Measurements from ENCODE around the gene CD2AP. TPM values are rescaled to one million over a fixed set of nuclear protein-coding genes. Genes with fewer than 3 reads are reported as not detected.

CD2AP gene
- total RNA-seq, 1 donor from 2014 or later = 29.5 TPM

- Mint-ChIP-seq H3K4me3 (no peak overlapping the region), H3K36me3 (peaks cover 5% of the 10 kb centered on the region), H3K9me3 (no peaks in the 10 kb centered on the region), H3K27ac (no peak overlapping the region), H3K27me3 (no peaks in the 10 kb centered on the region), H3K4me1 (ENCODE audit: unreplicated experiment) (no peaks in the 10 kb centered on the region)
- TF ChIP-seq, protein P1, sequence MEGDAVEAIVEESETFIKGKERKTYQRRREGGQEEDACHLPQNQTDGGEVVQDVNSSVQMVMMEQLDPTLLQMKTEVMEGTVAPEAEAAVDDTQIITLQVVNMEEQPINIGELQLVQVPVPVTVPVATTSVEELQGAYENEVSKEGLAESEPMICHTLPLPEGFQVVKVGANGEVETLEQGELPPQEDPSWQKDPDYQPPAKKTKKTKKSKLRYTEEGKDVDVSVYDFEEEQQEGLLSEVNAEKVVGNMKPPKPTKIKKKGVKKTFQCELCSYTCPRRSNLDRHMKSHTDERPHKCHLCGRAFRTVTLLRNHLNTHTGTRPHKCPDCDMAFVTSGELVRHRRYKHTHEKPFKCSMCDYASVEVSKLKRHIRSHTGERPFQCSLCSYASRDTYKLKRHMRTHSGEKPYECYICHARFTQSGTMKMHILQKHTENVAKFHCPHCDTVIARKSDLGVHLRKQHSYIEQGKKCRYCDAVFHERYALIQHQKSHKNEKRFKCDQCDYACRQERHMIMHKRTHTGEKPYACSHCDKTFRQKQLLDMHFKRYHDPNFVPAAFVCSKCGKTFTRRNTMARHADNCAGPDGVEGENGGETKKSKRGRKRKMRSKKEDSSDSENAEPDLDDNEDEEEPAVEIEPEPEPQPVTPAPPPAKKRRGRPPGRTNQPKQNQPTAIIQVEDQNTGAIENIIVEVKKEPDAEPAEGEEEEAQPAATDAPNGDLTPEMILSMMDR (conservative IDR thresholded peaks at IDR 0.05) = no peak
- no peak for DNase-seq (ENCODE audit: extremely low spot score, unreplicated experiment)
Measured at GRCh38 chr6:47573109-47573508, 95.5 kb downstream of the CD2AP start.

GRCh38 chr6:47574789-47575188 lies 97.2 kb downstream of the CD2AP start:
- H3K27me3 Mint-ChIP-seq = no peaks in the 10 kb centered on the region
- H3K4me1 Mint-ChIP-seq (ENCODE audit: unreplicated experiment) = no peaks in the 10 kb centered on the region
- H3K27ac Mint-ChIP-seq = no peak overlapping the region
- H3K9me3 Mint-ChIP-seq = no peaks in the 10 kb centered on the region
- TF ChIP-seq, protein P1 (conservative IDR thresholded peaks at IDR 0.05) = no peak
- DNase-seq (ENCODE audit: extremely low spot score, unreplicated experiment) = no peak
- no peak overlapping the region for H3K4me3 Mint-ChIP-seq
- peaks cover 7% of the 10 kb centered on the region for H3K36me3 Mint-ChIP-seq

DNA sequence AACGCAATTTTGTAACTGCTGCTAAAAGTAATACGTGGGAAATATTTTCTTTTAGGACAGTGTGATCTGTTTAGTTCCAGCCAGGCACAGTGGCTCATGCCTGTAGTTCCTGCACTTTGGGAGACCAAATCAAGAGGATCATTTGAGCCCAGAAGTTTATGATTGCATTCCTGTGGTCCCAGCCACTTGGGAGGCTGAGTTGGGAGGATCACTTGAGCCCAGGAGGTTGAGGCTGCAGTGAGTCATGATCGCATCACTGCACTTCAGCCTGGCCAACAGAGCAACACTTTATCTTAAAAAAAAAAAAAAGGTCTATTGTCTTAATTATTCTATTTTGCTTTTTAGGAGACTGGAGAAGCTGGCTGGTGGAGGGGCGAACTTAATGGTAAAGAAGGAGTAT lies 101.5 kb downstream of the CD2AP start:
- Mint-ChIP-seq H3K4me1 (ENCODE audit: unreplicated experiment) (no peaks in the 10 kb centered on the region), H3K9me3 (no peaks in the 10 kb centered on the region), H3K27ac (no peak overlapping the region), H3K4me3 (no peak overlapping the region), H3K36me3 (peaks cover 24% of the 10 kb centered on the region), H3K27me3 (no peaks in the 10 kb centered on the region)
- no peak for DNase-seq (ENCODE audit: extremely low spot score, unreplicated experiment)
- TF ChIP-seq, protein P1 (conservative IDR thresholded peaks at IDR 0.05) = no peak

DNA sequence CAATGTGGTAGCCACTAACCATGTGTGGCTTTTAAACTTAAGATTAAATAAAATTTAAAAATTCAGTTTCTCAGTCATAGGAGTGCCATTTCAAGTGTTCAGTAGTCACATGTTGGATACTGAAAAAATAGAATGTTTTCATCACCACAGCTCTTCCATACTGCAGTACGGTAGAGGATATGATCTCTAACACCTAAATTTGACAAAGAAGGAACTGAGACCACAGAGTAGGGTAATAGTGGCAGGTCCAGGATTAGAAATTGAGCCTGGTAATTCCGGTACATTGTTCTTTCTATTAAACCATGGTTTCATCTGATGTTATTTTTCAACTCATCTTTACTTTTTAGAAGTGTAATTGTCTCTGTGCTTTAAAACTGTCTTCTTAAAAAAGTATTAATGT lies 104.0 kb downstream of the CD2AP start:
- H3K9me3 Mint-ChIP-seq = no peaks in the 10 kb centered on the region
- H3K4me1 Mint-ChIP-seq (ENCODE audit: unreplicated experiment) = no peaks in the 10 kb centered on the region
- no peak overlapping the region for H3K4me3 Mint-ChIP-seq
- no peak for DNase-seq (ENCODE audit: extremely low spot score, unreplicated experiment)
- no peaks in the 10 kb centered on the region for H3K27me3 Mint-ChIP-seq
- H3K27ac Mint-ChIP-seq = no peak overlapping the region
- peaks cover 37% of the 10 kb centered on the region for H3K36me3 Mint-ChIP-seq
- TF ChIP-seq, protein P1 (conservative IDR thresholded peaks at IDR 0.05) = no peak

DNA sequence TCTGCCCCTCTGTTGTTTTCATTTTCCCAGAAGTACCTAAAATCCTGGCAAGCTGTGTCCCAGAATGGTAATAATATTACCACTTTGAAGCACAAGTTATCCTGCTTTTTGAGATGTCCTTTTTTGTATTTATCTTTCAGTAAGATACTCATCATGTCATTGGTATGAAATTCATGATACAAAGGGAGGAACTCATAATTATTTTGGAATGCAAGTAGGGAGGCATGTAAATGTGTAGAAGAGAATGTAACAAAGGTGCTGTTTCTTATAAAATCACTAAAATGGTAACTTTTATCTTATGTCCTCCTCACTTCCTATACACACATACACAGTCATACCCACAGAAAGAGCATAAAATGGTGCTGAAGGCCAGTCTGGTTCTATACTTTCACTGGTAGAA lies 109.9 kb downstream of the CD2AP start:
- Mint-ChIP-seq H3K4me3 (no peak overlapping the region), H3K27ac (no peak overlapping the region), H3K36me3 (peaks cover 54% of the 10 kb centered on the region), H3K27me3 (no peaks in the 10 kb centered on the region), H3K4me1 (ENCODE audit: unreplicated experiment) (no peaks in the 10 kb centered on the region), H3K9me3 (no peaks in the 10 kb centered on the region)
- DNase-seq (ENCODE audit: extremely low spot score, unreplicated experiment) = no peak
- TF ChIP-seq, protein P1 (conservative IDR thresholded peaks at IDR 0.05) = no peak
